Right lobe of liver (tissue), 6 donors: ENCODE data around the gene HIP1R. TPM values are rescaled to one million over a fixed set of nuclear protein-coding genes. Genes with fewer than 3 reads are reported as not detected.

ENCODE experiments used
- ATAC-seq, 4 donors: fragments of 200-7000 bp; cut with Tn5 transposase; one replicate each; pipeline ENCODE4 v1.9.1; 2020; ENCODE audit warnings: mild to moderate bottlenecking in 4 of 4, moderate library complexity in 4 of 4
- DNase-seq, 3 donors: peaks; one replicate each; pipeline ENCODE4 v3.0.0-alpha.2; 2020
- H3K27ac ChIP-seq, 3 donors: fragments of 200-600 bp; one replicate each; pipeline ENCODE4 v1.8.0; 2022
- H3K27me3 ChIP-seq, 2 donors: fragments of 200-600 bp; one replicate each; pipeline ENCODE4 v1.8.0; 2022
- H3K36me3 ChIP-seq, 4 donors: fragments of 200-600 bp; sonication (generic) in 1 of 4; one replicate each; pipeline versions ENCODE4 v1.5.1 to v1.8.0; 2017 to 2022; ENCODE audit warnings: control low read depth in 1 of 4
- H3K4me1 ChIP-seq, 4 donors: fragments of 200-600 bp; sonication (generic) in 1 of 4; one replicate each; pipeline versions ENCODE4 v1.5.1 to v1.8.0; 2017 to 2022; ENCODE audit warnings: control low read depth in 1 of 4
- H3K4me3 ChIP-seq, 3 donors: fragments of 200-600 bp; one replicate each; pipeline ENCODE4 v1.8.0; 2022
- H3K9me3 ChIP-seq, 4 donors: fragments of 200-600 bp; sonication (generic) in 1 of 4; one replicate each; pipeline versions ENCODE4 v1.5.1 to v1.8.0; 2017 to 2022; ENCODE audit warnings: control low read depth in 1 of 4
- CTCF ChIP-seq, 4 donors: fragments of 200-600 bp in 3 of 4; fragments of 450-650 bp in 1 of 4; IDR thresholded peaks; one replicate each; pipeline versions ENCODE4 v1.5.1 to v1.8.0; 2016 to 2022; ENCODE audit warnings: antibody characterized with exemption in 4 of 4, mild to moderate bottlenecking in 2 of 4
- POLR2A ChIP-seq: fragments of 450-650 bp; IDR thresholded peaks from one replicate; pipeline ENCODE4 v1.6.1; 2017; ENCODE audit warnings: antibody characterized with exemption, mild to moderate bottlenecking
- WGBS: methylation state at CpG from one replicate; pipeline ENCODE4 v1.1.6; 2018; ENCODE audit warnings: low coverage, low lambda C conversion rate; ENCODE audit not compliant: insufficient coverage; ENCODE audit errors: missing lambda C conversion rate; 5-methylcytosine and 5-hydroxymethylcytosine counted together
- intact Hi-C, 2 donors: fragments of 100-400 bp; cut with DNase I; formaldehyde crosslinking; loops; one replicate each; pipeline versions ENCODE4 v1.11.2 to v1.14.1; 2022
- total RNA-seq, 6 experiments: library from RNA; depleted of rRNA in 2 of 6; stranded (reverse); fragments of >200 nt in 2 of 6; fragmentation: NEBNext Ultra II Directional in 3 of 6; extraction: Animal tissue kit (Norgen Biotek cat#: 25700) in 3 of 6; gene quantifications; one replicate each; pipeline versions ENCODE4 v1.1.0 to v1.2.4, GENCODE V29; 2016 to 2023
- donor health status: DM: no; HTN: yes; CAD: no.
- donor health status: DM: no; HTN: no; CAD: no.
- donor health status: DM: no; HTN: no; CAD: no.
- donor health status: DM: no; HTN: yes; CAD: no.
- donor health status: DM: no; HTN: yes; CAD: no.

Gene HIP1R
- total RNA-seq, 6 experiments from 2014 or later: 23.6 to 37.2 (median 27.8) TPM

GRCh38 chr12:122845865-122846621 lies 10.8 kb downstream of the HIP1R start:
- Histone ChIP-seq H3K36me3 (no peaks in the 10 kb centered on the region), H3K4me1 (peaks cover 0 to 19% (median 12%) of the 10 kb centered on the region in 4 donors), H3K4me3 (no peak overlapping the region), H3K27me3 (no peaks in the 10 kb centered on the region), H3K9me3 (no peaks in the 10 kb centered on the region), H3K27ac (no peak overlapping the region)
- intact Hi-C loops: no loop called here
- WGBS: 60% methylated on average over 1 of the region's 14 CpGs
- TF ChIP-seq POLR2A (no peak), CTCF (IDR thresholded peaks at IDR 0.05) (no peak)
- DNase-seq (no peak), ATAC-seq (no peak)

GRCh38 chr12:122846622-122847515 lies 11.6 kb downstream of the HIP1R start:
- Histone ChIP-seq H3K36me3 (no peaks in the 10 kb centered on the region), H3K27ac (no peak overlapping the region), H3K27me3 (no peaks in the 10 kb centered on the region), H3K4me1 (peaks cover 0 to 11% (median 8%) of the 10 kb centered on the region in 4 donors), H3K4me3 (no peak overlapping the region), H3K9me3 (no peaks in the 10 kb centered on the region)
- no peak for TF ChIP-seq POLR2A
- intact Hi-C loops: no loop called here
- DNase-seq (no peak), ATAC-seq (no peak)
- 66% methylated on average over 3 of the region's 27 CpGs for WGBS

GRCh38 chr12:122847516-122847836 lies 12.2 kb downstream of the HIP1R start:
- H3K27ac ChIP-seq: no peak overlapping the region
- no CpG with 5 or more reads among the region's 5 CpGs for WGBS
- no peaks in the 10 kb centered on the region for H3K36me3 ChIP-seq
- intact Hi-C loops: no loop called here
- no peak overlapping the region for H3K4me3 ChIP-seq
- H3K4me1 ChIP-seq: peaks cover 0 to 5% (median 3%) of the 10 kb centered on the region in 4 donors
- TF ChIP-seq CTCF (IDR thresholded peaks at IDR 0.05): no peak
- no peak for TF ChIP-seq POLR2A
- no peak for ATAC-seq
- H3K9me3 ChIP-seq: no peaks in the 10 kb centered on the region
- no peak for DNase-seq
- H3K27me3 ChIP-seq: no peaks in the 10 kb centered on the region

- WGBS: 100% methylated on average over 1 of the region's 16 CpGs
- H3K4me3 ChIP-seq: no peak overlapping the region
- TF ChIP-seq POLR2A (no peak), CTCF (IDR thresholded peaks at IDR 0.05) (no peak)
- no peak for ATAC-seq
- no peak for DNase-seq
- H3K9me3 ChIP-seq: no peaks in the 10 kb centered on the region
- peaks cover 0 to under 1% (median 0%) of the 10 kb centered on the region in 4 donors for H3K4me1 ChIP-seq
- intact Hi-C loops: no loop called here
- H3K27me3 ChIP-seq: no peaks in the 10 kb centered on the region
- no peak overlapping the region for H3K27ac ChIP-seq
- no peaks in the 10 kb centered on the region for H3K36me3 ChIP-seq
Measured at GRCh38 chr12:122847921-122848421, 12.7 kb downstream of the HIP1R start.
